LNCaP clone FGC (cell line): Measurements from ENCODE around the gene RAB33B.

Experiments
- DNase-seq: peaks from one replicate; pipeline ENCODE4 v3.0.0-alpha.2; 2011; ENCODE audit warnings: low read depth
- H3K4me3 ChIP-seq: 2 replicates; pipeline ENCODE4 v1.5.1; 2011; ENCODE audit warnings: mild to moderate bottlenecking, low read depth, low read length, control low read depth
- CTCF ChIP-seq: IDR thresholded peaks from 2 replicates; pipeline ENCODE4 v1.5.1; 2012; ENCODE audit warnings: mild to moderate bottlenecking; ENCODE audit not compliant: control insufficient read depth, insufficient read depth; ENCODE audit errors: extremely low read depth

RAB33B gene

GRCh38 chr4:139515531-139515958 lies 61.6 kb downstream of the RAB33B start:
- no peak for TF ChIP-seq CTCF
- no peak for DNase-seq
- no peak overlapping the region for H3K4me3 ChIP-seq

- no peak overlapping the region for H3K4me3 ChIP-seq
- TF ChIP-seq CTCF, result no peak
- DNase-seq, result no peak
Observed at GRCh38 chr4:139521754-139522401, 68.0 kb downstream of the RAB33B start.

GRCh38 chr4:139522457-139522856 lies 68.5 kb downstream of the RAB33B start:
- no peak for DNase-seq
- H3K4me3 ChIP-seq, result no peak overlapping the region
- TF ChIP-seq CTCF, result no peak

GRCh38 chr4:139523076-139523475 lies 69.2 kb downstream of the RAB33B start:
- DNase-seq, result peak; percentile 48
- H3K4me3 ChIP-seq, result no peak overlapping the region
- TF ChIP-seq CTCF, result no peak

- H3K4me3 ChIP-seq, result no peak overlapping the region
- no peak for TF ChIP-seq CTCF
- no peak for DNase-seq
Observed at GRCh38 chr4:139524062-139524631, 70.2 kb downstream of the RAB33B start.

GRCh38 chr4:139525414-139525813 lies 71.5 kb downstream of the RAB33B start:
- no peak overlapping the region for H3K4me3 ChIP-seq
- no peak for TF ChIP-seq CTCF
- no peak for DNase-seq
